WTC11 (cell line): ENCODE data around the gene CTDSP2.

Source experiments
- ATF6 ChIP-seq: sonication (generic); formaldehyde crosslinking; IDR thresholded peaks from 2 replicates; pipeline ENCODE4 v1.8.1; 2023; ENCODE audit warnings: mild to moderate bottlenecking, missing genetic modification reagents
- CBFB ChIP-seq: sonication (generic); formaldehyde crosslinking; IDR thresholded peaks from 2 replicates; pipeline ENCODE4 v1.8.1; 2022; ENCODE audit warnings: mild to moderate bottlenecking, low read depth, missing genetic modification reagents
- CTCF ChIP-seq: fragments of 200-600 bp; IDR thresholded peaks from 2 replicates; pipeline ENCODE4 v1.8.0; 2022; ENCODE audit warnings: antibody characterized with exemption
- FOXK1 ChIP-seq: sonication (generic); formaldehyde crosslinking; IDR thresholded peaks from 2 replicates; pipeline ENCODE4 v1.8.0; 2022; ENCODE audit warnings: mild to moderate bottlenecking, moderate library complexity, missing genetic modification reagents
- KAT7 ChIP-seq: sonication (generic); formaldehyde crosslinking; IDR thresholded peaks from 2 replicates; pipeline ENCODE4 v1.8.1; 2023; ENCODE audit warnings: missing genetic modification reagents, mild to moderate bottlenecking, borderline replicate concordance
- MXD4 ChIP-seq: fragments of 250-450 bp; sonication (Bioruptor Pico); IDR thresholded peaks from 2 replicates; pipeline ENCODE4 v1.8.0; 2021; ENCODE audit warnings: mild to moderate bottlenecking, moderate library complexity, borderline replicate concordance
- PREB ChIP-seq: sonication (generic); formaldehyde crosslinking; IDR thresholded peaks from 2 replicates; pipeline ENCODE4 v1.8.1; 2022; ENCODE audit warnings: mild to moderate bottlenecking, missing genetic modification reagents, moderate library complexity, borderline replicate concordance
- STAT6 ChIP-seq: sonication (generic); formaldehyde crosslinking; conservative IDR thresholded peaks from 2 replicates; pipeline ENCODE4 v1.8.1; 2023; ENCODE audit warnings: mild to moderate bottlenecking, low read depth, missing genetic modification reagents, moderate library complexity
- TCF7 ChIP-seq: sonication (generic); formaldehyde crosslinking; IDR thresholded peaks from 2 replicates; pipeline ENCODE4 v1.8.0; 2022; ENCODE audit warnings: mild to moderate bottlenecking, low read depth, missing genetic modification reagents, moderate library complexity
- USF1 ChIP-seq: sonication (generic); formaldehyde crosslinking; IDR thresholded peaks from 2 replicates; pipeline ENCODE4 v1.8.0; 2022; ENCODE audit warnings: mild to moderate bottlenecking, missing genetic modification reagents
- USF2 ChIP-seq: sonication (generic); formaldehyde crosslinking; IDR thresholded peaks from 2 replicates; pipeline ENCODE4 v1.8.1; 2023; ENCODE audit warnings: mild to moderate bottlenecking, missing genetic modification reagents, moderate library complexity
- ZNF532 ChIP-seq: fragments of 250-450 bp; sonication (Bioruptor Pico); IDR thresholded peaks from 2 replicates; pipeline ENCODE4 v1.9.0; 2021; ENCODE audit warnings: mild to moderate bottlenecking, borderline replicate concordance

- no peak for TF ChIP-seq CTCF
- no peak for TF ChIP-seq CBFB (CRISPR knock-in tag)
- TF ChIP-seq KAT7 (CRISPR knock-in tag): no peak
- no peak for TF ChIP-seq USF1
- TF ChIP-seq MXD4 (CRISPR knock-in tag): no peak
- TF ChIP-seq FOXK1 (CRISPR knock-in tag): no peak
- TF ChIP-seq STAT6 (CRISPR knock-in tag): no peak
- TF ChIP-seq TCF7 (CRISPR knock-in tag): no peak
- no peak for TF ChIP-seq USF2
- no peak for TF ChIP-seq PREB (CRISPR knock-in tag)
- TF ChIP-seq ZNF532: no peak
- no peak for TF ChIP-seq ATF6 (CRISPR knock-in tag)
These were observed 70.8 kb downstream of the CTDSP2 start for GRCh38 chr12:57775563-57776246.
